Smooth muscle cell of the brain vasculature (primary cell): ENCODE results near the gene PRM2.
"Not testable (repeated sequence)": the region's sequence is repeated elsewhere in the genome, so short reads cannot be mapped to it uniquely, and the experiment has no call there.

ENCODE experiments used
- DNase-seq: peaks from one replicate; pipeline ENCODE4 v3.0.0-alpha.2; 2012; ENCODE audit warnings: low read depth, low spot score

PRM2 gene

GRCh38 chr16:11289696-11290095 is 13.4 kb upstream of the PRM2 start:
- not testable (repeated sequence) for DNase-seq

GRCh38 chr16:11289202-11289601 is 12.9 kb upstream of the PRM2 start:
- DNase-seq, result no peak

- DNase-seq, result no peak
These were observed 9.6 kb upstream of the PRM2 start for GRCh38 chr16:11285842-11286241.

GRCh38 chr16:11283820-11284248 is 7.6 kb upstream of the PRM2 start:
- no peak for DNase-seq

- no peak for DNase-seq
These were observed 4.6 kb upstream of the PRM2 start, which contains the start of gene PRM1 for GRCh38 chr16:11280616-11281522. PRM1 (minus strand) TSS chr16:11281330; CDS start chr16:11281238, 92 bp downstream.

- no peak for DNase-seq
These were observed 2.7 kb upstream of the PRM2 start for GRCh38 chr16:11278681-11279628.

- DNase-seq, result no peak
These were observed 1.5 kb upstream of the PRM2 start for GRCh38 chr16:11277607-11278337.

- no peak for DNase-seq
These were observed 765 bp upstream of the PRM2 start for GRCh38 chr16:11276896-11277593.

GRCh38 chr16:11274964-11275363 is 1.3 kb downstream of the PRM2 start:
- no peak for DNase-seq

GRCh38 chr16:11273721-11274324 is 2.5 kb downstream of the PRM2 start:
- DNase-seq, result no peak

- DNase-seq, result no peak
These were observed 3.2 kb downstream of the PRM2 start, which contains the start of gene PRM3 for GRCh38 chr16:11272921-11273720. PRM3 (minus strand) TSS chr16:11273629; CDS start chr16:11273595, 34 bp downstream.

GRCh38 chr16:11272484-11272883 is 3.8 kb downstream of the PRM2 start:
- no peak for DNase-seq

- DNase-seq, result no peak
These were observed 4.7 kb downstream of the PRM2 start for GRCh38 chr16:11271610-11272009.

GRCh38 chr16:11270602-11271162 is 5.6 kb downstream of the PRM2 start:
- DNase-seq, result no peak

- no peak for DNase-seq
These were observed 7.3 kb downstream of the PRM2 start, which contains the start of gene TNP2 for GRCh38 chr16:11268921-11269375. TNP2 (minus strand) TSS chr16:11269325; CDS start chr16:11269262, 63 bp downstream.

GRCh38 chr16:11265124-11265523 is 11.2 kb downstream of the PRM2 start:
- no peak for DNase-seq

- no peak for DNase-seq
These were observed 12.0 kb downstream of the PRM2 start for GRCh38 chr16:11264155-11264832.

- no peak for DNase-seq
These were observed 12.5 kb downstream of the PRM2 start for GRCh38 chr16:11263737-11264136.
